Activated CD4-positive, alpha-beta T cell treated with anti-CD3 and anti-CD28 coated beads for 36 hours (primary cell): ENCODE data around the gene ANGPTL4. TPM values are rescaled to one million over a fixed set of nuclear protein-coding genes. Genes with fewer than 3 reads are reported as not detected.
"Not testable (repeated sequence)": the region's sequence is repeated elsewhere in the genome, so short reads cannot be mapped to it uniquely, and the experiment has no call there.

Experiments
- ATAC-seq: fragments of 200-7000 bp; cut with Tn5 transposase; one replicate; pipeline ENCODE4 v1.10.0; 2021; ENCODE audit warnings: mild to moderate bottlenecking, moderate library complexity
- CTCF ChIA-PET: fragments of 350-600 bp; sonication (Branson Sonifier 250); formaldehyde crosslinking; loops from one replicate; lab custom pipeline; 2021; ENCODE audit warnings: antibody characterized with exemption; lab: Charles Lee
- POLR2A ChIA-PET: fragments of 350-600 bp; sonication (Branson Sonifier 250); formaldehyde crosslinking; loops from one replicate; lab custom pipeline; 2021; ENCODE audit warnings: antibody characterized with exemption, inconsistent platforms; lab: Charles Lee
- DNase-seq: peaks from one replicate; pipeline ENCODE4 v3.0.0-alpha.2; 2020
- H3K27ac Mint-ChIP-seq: one replicate; pipeline ENCODE4 v1.8.0; 2021; ENCODE audit warnings: mixed read lengths
- H3K27me3 Mint-ChIP-seq: one replicate; pipeline ENCODE4 v1.8.0; 2021; ENCODE audit warnings: mixed read lengths
- H3K36me3 Mint-ChIP-seq: one replicate; pipeline ENCODE4 v1.8.0; 2021; ENCODE audit warnings: low read depth, mixed read lengths
- H3K4me1 Mint-ChIP-seq: one replicate; pipeline ENCODE4 v1.8.0; 2021; ENCODE audit warnings: mixed read lengths
- H3K4me3 Mint-ChIP-seq: one replicate; pipeline ENCODE4 v1.8.0; 2021; ENCODE audit warnings: mild to moderate bottlenecking, moderate library complexity, mixed read lengths
- H3K9me3 Mint-ChIP-seq: one replicate; pipeline ENCODE4 v1.8.0; 2021; ENCODE audit warnings: low read depth, mixed read lengths
- intact Hi-C, 2 experiments: fragments of 100-400 bp; cut with DNase I in 1 of 2; cut with micrococcal nuclease in 1 of 2; formaldehyde crosslinking; loops; one replicate each; pipeline versions ENCODE4 v1.14.2 to v1.15.1; 2022 to 2024; cut with DNase I, micrococcal nuclease
- total RNA-seq, 2 experiments: library from RNA; stranded (reverse); gene quantifications; one replicate each; pipeline ENCODE4 v1.2.3, GENCODE V29; 2021

Gene ANGPTL4
- total RNA-seq, result 1 to 10 TPM; 7.4 to 7.9 TPM

DNA sequence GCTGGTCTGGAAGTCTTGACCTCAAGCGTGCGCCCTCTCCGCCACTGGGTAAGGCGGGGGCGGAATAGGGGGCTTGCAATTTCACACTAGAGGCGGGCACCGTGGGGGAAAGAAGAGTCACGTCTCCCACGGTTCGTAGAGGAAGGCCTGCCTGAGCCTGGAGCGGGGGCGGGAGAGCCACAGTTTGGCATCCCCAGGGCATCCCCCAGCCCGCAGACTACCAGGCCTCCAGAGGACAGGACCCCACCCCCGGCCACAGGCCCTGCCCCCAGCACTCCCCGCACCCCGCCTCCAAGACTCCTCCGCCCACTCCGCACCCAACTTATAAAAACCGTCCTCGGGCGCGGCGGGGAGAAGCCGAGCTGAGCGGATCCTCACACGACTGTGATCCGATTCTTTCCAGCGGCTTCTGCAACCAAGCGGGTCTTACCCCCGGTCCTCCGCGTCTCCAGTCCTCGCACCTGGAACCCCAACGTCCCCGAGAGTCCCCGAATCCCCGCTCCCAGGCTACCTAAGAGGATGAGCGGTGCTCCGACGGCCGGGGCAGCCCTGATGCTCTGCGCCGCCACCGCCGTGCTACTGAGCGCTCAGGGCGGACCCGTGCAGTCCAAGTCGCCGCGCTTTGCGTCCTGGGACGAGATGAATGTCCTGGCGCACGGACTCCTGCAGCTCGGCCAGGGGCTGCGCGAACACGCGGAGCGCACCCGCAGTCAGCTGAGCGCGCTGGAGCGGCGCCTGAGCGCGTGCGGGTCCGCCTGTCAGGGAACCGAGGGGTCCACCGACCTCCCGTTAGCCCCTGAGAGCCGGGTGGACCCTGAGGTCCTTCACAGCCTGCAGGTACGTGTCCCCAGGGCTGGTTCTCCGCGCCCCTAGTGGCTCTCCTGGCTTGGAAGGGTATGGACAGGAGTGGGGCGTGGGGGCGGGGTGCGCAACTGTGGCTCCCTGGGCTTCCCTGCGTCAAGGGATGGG, at the start of gene ANGPTL4:
TSS of gene ANGPTL4 (plus strand) at position 353 of the 969 bp plus-strand sequence. CDS start at position 520, 167 bp downstream.
- intact Hi-C loops, result loop anchor here in 1 of 2 experiments (1.0 to 5.0 kb wide), 3 partner anchors 26 to 1548 kb away; partner anchors contain the start of genes MARCHF2 and RAB11B
- peaks cover 25% of the 10 kb centered on the region for H3K4me1 Mint-ChIP-seq
- no peaks in the 10 kb centered on the region for H3K9me3 Mint-ChIP-seq
- peaks cover 2% of the 10 kb centered on the region for H3K36me3 Mint-ChIP-seq
- peaks cover 48% of the 10 kb centered on the region for H3K27me3 Mint-ChIP-seq
- peak within 1 kb of the TSS; percentile 75 for H3K4me3 Mint-ChIP-seq
- ATAC-seq (peak; percentile 80), DNase-seq (peak; percentile 91)
- CTCF ChIA-PET, result interaction anchor here (0.9 to 3.8 kb wide), 2 partner anchors 10 to 30 kb away, joined by 4 to 25 read pairs; no protein-coding TSS in a partner anchor
- peak within 1 kb of the TSS; percentile 55 for H3K27ac Mint-ChIP-seq
- POLR2A ChIA-PET, result no interaction called here

DNA sequence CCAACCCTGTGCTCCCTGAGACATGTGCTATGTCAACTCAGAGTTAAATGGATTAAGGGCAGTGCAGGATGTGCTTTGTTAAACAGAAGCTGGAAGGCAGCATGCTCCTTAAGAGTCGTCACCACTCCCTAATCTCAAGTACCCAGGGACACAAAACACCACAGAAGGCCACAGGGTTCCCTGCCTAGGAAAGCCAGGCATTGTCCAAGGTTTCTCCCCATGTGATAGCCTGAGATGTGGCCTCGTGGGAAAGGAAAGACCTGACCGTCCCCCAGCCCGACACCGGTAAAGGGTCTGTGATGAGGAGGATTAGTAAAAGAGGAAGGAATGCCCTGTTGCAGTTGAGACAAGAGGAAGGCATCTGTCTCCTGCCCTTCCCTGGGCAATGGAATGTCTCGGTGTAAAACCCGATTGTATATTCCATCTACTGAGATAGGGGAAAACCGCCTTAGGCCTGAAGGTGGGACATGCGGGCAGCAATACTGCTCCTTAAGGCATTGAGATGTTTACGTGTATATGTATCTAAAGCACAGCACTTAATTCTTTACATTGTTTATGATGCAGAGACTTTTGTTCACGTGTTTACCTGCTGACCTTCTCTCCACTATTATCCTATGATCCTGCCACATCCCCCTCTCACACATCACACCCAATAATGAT, 48.8 kb upstream of the ANGPTL4 start:
- H3K9me3 Mint-ChIP-seq, CTCF ChIA-PET, H3K4me3 Mint-ChIP-seq, H3K27ac Mint-ChIP-seq, ATAC-seq, H3K27me3 Mint-ChIP-seq, H3K4me1 Mint-ChIP-seq, DNase-seq, intact Hi-C loops, POLR2A ChIA-PET: not testable (repeated sequence)
- peaks cover 26% of the 10 kb centered on the region for H3K36me3 Mint-ChIP-seq

GRCh38 chr19:8316351-8317125, 47.4 kb upstream of the ANGPTL4 start:
- Mint-ChIP-seq H3K27me3 (no peaks in the 10 kb centered on the region), H3K4me3 (no peak overlapping the region), H3K27ac (no peak overlapping the region), H3K9me3 (no peaks in the 10 kb centered on the region), H3K4me1 (peaks cover 10% of the 10 kb centered on the region), H3K36me3 (peaks cover 25% of the 10 kb centered on the region)
- POLR2A ChIA-PET, result no interaction called here
- intact Hi-C loops, result no loop called here
- no peak for ATAC-seq
- DNase-seq, result no peak
- CTCF ChIA-PET, result no interaction called here

- CTCF ChIA-PET, result interaction anchor here (0.6 to 4.0 kb wide), 3 partner anchors 8 to 134 kb away, joined by 3 to 14 read pairs (median 3); no protein-coding TSS in a partner anchor
- H3K27ac Mint-ChIP-seq, H3K27me3 Mint-ChIP-seq, intact Hi-C loops, H3K4me3 Mint-ChIP-seq, DNase-seq, H3K9me3 Mint-ChIP-seq, ATAC-seq: not testable (repeated sequence)
- POLR2A ChIA-PET, result interaction anchor here (0.6 kb wide), 1 partner anchor 125 kb away, joined by 5 read pairs; no protein-coding TSS in a partner anchor
- H3K4me1 Mint-ChIP-seq, result peaks cover 22% of the 10 kb centered on the region
- peaks cover 41% of the 10 kb centered on the region for H3K36me3 Mint-ChIP-seq
Observed at GRCh38 chr19:8318835-8319234, 45.1 kb upstream of the ANGPTL4 start.

- peaks cover 40% of the 10 kb centered on the region for H3K36me3 Mint-ChIP-seq
- H3K27ac Mint-ChIP-seq, result peak overlapping the region; percentile 97
- H3K9me3 Mint-ChIP-seq, result no peaks in the 10 kb centered on the region
- H3K27me3 Mint-ChIP-seq, result no peaks in the 10 kb centered on the region
- ChIA-PET CTCF (interaction anchor here (0.7 to 4.0 kb wide), 4 partner anchors 9 to 147 kb away, joined by 3 to 14 read pairs (median 4); partner anchors contain the start of gene CD320), POLR2A (interaction anchor here (0.6 kb wide), 1 partner anchor 188 kb away, joined by 7 read pairs; no protein-coding TSS in a partner anchor)
- peak overlapping the region; percentile 97 for H3K4me3 Mint-ChIP-seq
- peaks cover 22% of the 10 kb centered on the region for H3K4me1 Mint-ChIP-seq
- ATAC-seq (no peak), DNase-seq (no peak)
- intact Hi-C loops, result loop anchor here (2.0 to 5.0 kb wide), 3 partner anchors 15 to 378 kb away; partner anchors contain the start of gene TIMM44 (in 1 of the 2)
Observed at GRCh38 chr19:8319807-8320520, 44.0 kb upstream of the ANGPTL4 start.

DNA sequence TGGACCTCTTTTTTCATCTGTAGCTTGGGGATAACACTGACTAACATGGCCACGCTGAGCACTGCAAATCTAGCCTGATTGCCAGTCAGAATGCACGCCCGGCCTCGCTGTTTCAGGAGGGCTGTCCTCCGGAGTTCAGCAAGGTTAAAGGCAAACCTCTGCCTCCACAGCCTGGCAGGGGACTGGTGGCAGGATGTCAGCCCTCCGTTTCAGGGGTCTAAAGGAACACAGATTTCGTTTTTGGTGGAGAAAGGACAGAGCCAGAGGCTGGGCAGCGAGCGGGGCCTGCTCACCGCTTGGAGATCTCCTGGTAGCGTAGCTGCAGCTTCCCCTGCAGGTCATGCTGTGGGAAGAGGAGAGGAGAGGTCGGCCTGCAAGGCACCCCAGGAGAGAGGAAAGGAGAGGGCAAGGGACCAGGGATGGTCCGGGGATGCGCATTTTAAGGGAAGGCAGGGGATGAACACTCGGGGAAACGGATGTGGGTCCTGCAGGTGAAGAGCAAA, 43.3 kb upstream of the ANGPTL4 start:
- ATAC-seq (peak; percentile 3), DNase-seq (peak; percentile 52)
- ChIA-PET CTCF (interaction anchor here (0.7 to 4.0 kb wide), 4 partner anchors 10 to 146 kb away, joined by 3 to 14 read pairs (median 4); partner anchors contain the start of gene CD320), POLR2A (no interaction called here)
- Mint-ChIP-seq H3K4me1 (peaks cover 22% of the 10 kb centered on the region), H3K27ac (peak overlapping the region; percentile 97), H3K4me3 (peak overlapping the region; percentile 97), H3K9me3 (no peaks in the 10 kb centered on the region), H3K27me3 (no peaks in the 10 kb centered on the region), H3K36me3 (peaks cover 37% of the 10 kb centered on the region)
- intact Hi-C loops, result loop anchor here (1.0 to 5.0 kb wide), 12 partner anchors 12 to 378 kb away; partner anchors contain the start of genes CD320 (in 2 of the 2), RAB11B (in 2 of the 2), TIMM44 (in 2 of the 2) and CERS4 (in 1 of the 2)

- ChIA-PET CTCF (interaction anchor here (0.6 to 4.0 kb wide), 4 partner anchors 11 to 1958 kb away, joined by 3 to 20 read pairs (median 9); partner anchors contain the start of gene CD320), POLR2A (no interaction called here)
- ATAC-seq, result peak; percentile 94
- H3K4me1 Mint-ChIP-seq, result peaks cover 22% of the 10 kb centered on the region
- intact Hi-C loops, result loop anchor here (1.0 to 5.0 kb wide), 12 partner anchors 13 to 379 kb away; partner anchors contain the start of genes CD320 (in 2 of the 2), RAB11B (in 2 of the 2), TIMM44 (in 2 of the 2) and CERS4 (in 1 of the 2)
- peaks cover 34% of the 10 kb centered on the region for H3K36me3 Mint-ChIP-seq
- DNase-seq, result peak; percentile 99
- peak within 1 kb of the TSS; percentile 97 for H3K4me3 Mint-ChIP-seq
- H3K27me3 Mint-ChIP-seq, result no peaks in the 10 kb centered on the region
- no peaks in the 10 kb centered on the region for H3K9me3 Mint-ChIP-seq
- H3K27ac Mint-ChIP-seq, result peak within 1 kb of the TSS; percentile 97
Observed at GRCh38 chr19:8321067-8321985, 42.6 kb upstream of the ANGPTL4 start, which contains the start of the genes NDUFA7 and RPS28. Gene NDUFA7 (minus strand): TSS chr19:8321375. CDS start chr19:8321358, 17 bp downstream. Gene RPS28 (plus strand): TSS chr19:8321496. CDS start chr19:8321531, 35 bp downstream.

DNA sequence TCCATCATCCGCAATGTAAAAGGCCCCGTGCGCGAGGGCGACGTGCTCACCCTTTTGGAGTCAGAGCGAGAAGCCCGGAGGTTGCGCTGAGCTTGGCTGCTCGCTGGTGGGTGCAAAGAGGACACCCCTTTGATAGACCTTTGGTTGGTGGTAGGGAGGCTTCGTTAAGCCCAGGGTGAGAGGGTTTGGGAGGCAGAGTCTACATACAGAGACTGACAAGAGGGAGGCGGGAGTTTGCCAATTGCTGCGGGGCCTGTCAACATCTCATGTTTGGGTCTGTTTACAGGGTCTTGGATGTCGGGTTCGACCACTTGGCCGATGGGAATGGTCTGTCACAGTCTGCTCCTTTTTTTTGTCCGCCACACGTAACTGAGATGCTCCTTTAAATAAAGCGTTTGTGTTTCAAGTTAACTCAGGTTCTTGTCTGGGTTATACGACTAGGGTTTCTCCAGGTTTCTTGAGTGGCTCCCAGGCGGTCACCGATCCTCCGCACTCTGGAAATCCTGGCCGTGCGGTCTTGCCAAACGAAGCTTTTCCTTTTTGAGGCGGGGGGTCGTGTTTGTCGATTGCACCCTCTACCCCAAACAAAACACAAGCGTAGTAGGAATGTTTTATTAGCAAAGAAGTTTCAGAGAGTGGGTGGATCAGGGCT, 41.8 kb upstream of the ANGPTL4 start:
- DNase-seq, result no peak
- peak overlapping the region; percentile 97 for H3K27ac Mint-ChIP-seq
- peaks cover 22% of the 10 kb centered on the region for H3K4me1 Mint-ChIP-seq
- peak; percentile 2 for ATAC-seq
- ChIA-PET CTCF (interaction anchor here (0.6 to 4.0 kb wide), 3 partner anchors 11 to 1957 kb away, joined by 3 to 20 read pairs (median 14); no protein-coding TSS in a partner anchor), POLR2A (no interaction called here)
- H3K9me3 Mint-ChIP-seq, result no peaks in the 10 kb centered on the region
- no peaks in the 10 kb centered on the region for H3K27me3 Mint-ChIP-seq
- peak overlapping the region; percentile 97 for H3K4me3 Mint-ChIP-seq
- intact Hi-C loops, result loop anchor here (1.0 to 5.0 kb wide), 12 partner anchors 14 to 380 kb away; partner anchors contain the start of genes CD320 (in 2 of the 2), RAB11B (in 2 of the 2), TIMM44 (in 2 of the 2) and CERS4 (in 1 of the 2)
- H3K36me3 Mint-ChIP-seq, result peaks cover 32% of the 10 kb centered on the region
